ENCODE measurements around the gene KPNA6. TPM values are rescaled to one million over a fixed set of nuclear protein-coding genes. Genes with fewer than 3 reads are reported as not detected.
A peak's percentile ranks its signal among the peaks of the same experiment; 100 is the strongest.

Gene KPNA6
- polyA plus RNA-seq, 3 donors = 11.0 to 26.7 (median 20.2) TPM

DNA sequence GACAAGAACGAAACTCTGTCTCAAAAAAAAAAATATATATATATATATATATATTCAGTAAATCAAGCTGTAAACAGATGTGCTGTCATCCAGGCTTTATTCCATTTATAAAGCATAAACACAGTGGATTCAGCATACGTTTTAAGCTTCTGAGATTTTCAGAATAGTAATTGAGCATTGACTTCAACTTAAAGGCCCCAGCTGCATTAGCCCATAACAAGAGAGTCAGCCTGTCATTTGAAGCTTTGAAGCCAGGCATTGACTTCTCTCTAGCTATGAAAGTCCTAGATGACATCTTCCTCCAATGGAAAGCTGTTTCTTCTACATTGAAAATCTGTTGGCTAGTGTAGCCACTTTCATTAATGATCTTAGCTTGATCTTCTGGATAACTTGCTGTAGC lies 6.6 kb downstream of the KPNA6 start:
- no peak overlapping the region for H3K4me3 ChIP-seq (replicated peaks in 1 of 3; ENCODE audit: low read depth in 2 of 3, low read length in 3 of 3)
- TF ChIP-seq, protein P1, sequence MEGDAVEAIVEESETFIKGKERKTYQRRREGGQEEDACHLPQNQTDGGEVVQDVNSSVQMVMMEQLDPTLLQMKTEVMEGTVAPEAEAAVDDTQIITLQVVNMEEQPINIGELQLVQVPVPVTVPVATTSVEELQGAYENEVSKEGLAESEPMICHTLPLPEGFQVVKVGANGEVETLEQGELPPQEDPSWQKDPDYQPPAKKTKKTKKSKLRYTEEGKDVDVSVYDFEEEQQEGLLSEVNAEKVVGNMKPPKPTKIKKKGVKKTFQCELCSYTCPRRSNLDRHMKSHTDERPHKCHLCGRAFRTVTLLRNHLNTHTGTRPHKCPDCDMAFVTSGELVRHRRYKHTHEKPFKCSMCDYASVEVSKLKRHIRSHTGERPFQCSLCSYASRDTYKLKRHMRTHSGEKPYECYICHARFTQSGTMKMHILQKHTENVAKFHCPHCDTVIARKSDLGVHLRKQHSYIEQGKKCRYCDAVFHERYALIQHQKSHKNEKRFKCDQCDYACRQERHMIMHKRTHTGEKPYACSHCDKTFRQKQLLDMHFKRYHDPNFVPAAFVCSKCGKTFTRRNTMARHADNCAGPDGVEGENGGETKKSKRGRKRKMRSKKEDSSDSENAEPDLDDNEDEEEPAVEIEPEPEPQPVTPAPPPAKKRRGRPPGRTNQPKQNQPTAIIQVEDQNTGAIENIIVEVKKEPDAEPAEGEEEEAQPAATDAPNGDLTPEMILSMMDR (IDR thresholded peaks at IDR 0.05) = no peak
- intact Hi-C loops (cut with micrococcal nuclease) = loop anchor here in 1 of 2 donors (5.0 kb wide), 1 partner anchor 278 kb away; the partner anchor contains the start of gene BSDC1
- peaks cover 16 to 29% of the 10 kb centered on the region in 2 donors for H3K36me3 Mint-ChIP-seq
- H3K27ac Mint-ChIP-seq = peak overlapping the region in 1 of 7 donors; percentile 32
- peaks cover 0 to 2% (median 0%) of the 10 kb centered on the region in 3 donors for H3K27me3 Mint-ChIP-seq (ENCODE audit: low read depth in 3 of 3)
- H2AFZ ChIP-seq (ENCODE audit: insufficient read depth, low read depth, low read length, poor library complexity, severe bottlenecking) = no peak overlapping the region
- no peaks in the 10 kb centered on the region for H3K27me3 ChIP-seq (ENCODE audit: control insufficient read depth in 2 of 2, insufficient read depth in 2 of 2, low read length in 2 of 2)
- no peak overlapping the region for H3K27ac ChIP-seq (ENCODE audit: low read depth in 1 of 2, low read length in 2 of 2)
- H3K4me3 Mint-ChIP-seq = no peak overlapping the region
- H3K4me1 ChIP-seq (ENCODE audit: control insufficient read depth in 1 of 2, insufficient read depth in 2 of 2, low read length in 2 of 2) = peaks cover 5 to 10% of the 10 kb centered on the region in 2 donors
- no CpG with 5 or more reads among the region's 2 CpGs for WGBS (ENCODE audit: insufficient coverage)
- no peaks in the 10 kb centered on the region for H3K9me3 Mint-ChIP-seq
- H3K4me2 ChIP-seq (replicated peaks; ENCODE audit: extremely low read depth, low read length, poor library complexity, severe bottlenecking) = no peak overlapping the region
- H4K20me1 ChIP-seq (ENCODE audit: insufficient read depth, low read length) = peaks cover 97% of the 10 kb centered on the region
- no peaks in the 10 kb centered on the region for H3K9me3 ChIP-seq (replicated peaks in 1 of 2; ENCODE audit: control insufficient read depth in 1 of 2, insufficient read depth in 1 of 2, low read length in 2 of 2)
- no peak overlapping the region for H3K9ac ChIP-seq (ENCODE audit: insufficient read depth, low read length, poor library complexity, severe bottlenecking)
- peaks cover 30% of the 10 kb centered on the region for H3K4me1 Mint-ChIP-seq
- no peak for DNase-seq
- peaks cover 99% of the 10 kb centered on the region for H3K79me2 ChIP-seq (ENCODE audit: insufficient read depth, low read length)
- peaks cover 2 to 12% of the 10 kb centered on the region in 2 donors for H3K36me3 ChIP-seq (replicated peaks in 1 of 2; ENCODE audit: control insufficient read depth in 1 of 2, insufficient read depth in 2 of 2, low read length in 2 of 2)

DNA sequence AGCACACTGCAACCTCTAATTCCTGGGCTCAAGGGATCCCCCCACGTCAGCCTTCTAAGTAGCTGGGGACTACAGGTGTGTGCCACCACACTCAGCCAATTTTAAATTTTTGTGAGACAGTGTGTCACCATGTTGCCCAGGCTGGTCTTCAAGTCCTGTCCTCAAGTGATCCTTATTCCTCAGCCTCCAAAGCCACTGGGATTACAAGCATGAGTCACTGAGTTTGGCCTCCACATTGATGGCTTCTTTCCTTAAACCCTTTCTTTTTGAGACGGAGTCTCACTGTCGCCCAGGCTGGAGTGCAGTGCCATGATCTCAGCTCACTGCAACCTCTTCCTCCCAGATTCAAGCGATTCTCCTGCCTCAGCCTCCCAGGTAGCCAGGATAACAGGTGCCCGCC lies 7.6 kb downstream of the KPNA6 start:
- Histone ChIP-seq H3K4me1 (ENCODE audit: control insufficient read depth in 1 of 2, insufficient read depth in 2 of 2, low read length in 2 of 2) (peaks cover under 1 to 2% of the 10 kb centered on the region in 2 donors), H3K9ac (ENCODE audit: insufficient read depth, low read length, poor library complexity, severe bottlenecking) (no peak overlapping the region), H3K27me3 (ENCODE audit: control insufficient read depth in 2 of 2, insufficient read depth in 2 of 2, low read length in 2 of 2) (no peaks in the 10 kb centered on the region), H3K27ac (ENCODE audit: low read depth in 1 of 2, low read length in 2 of 2) (no peak overlapping the region), H3K4me3 (replicated peaks in 1 of 3; ENCODE audit: low read depth in 2 of 3, low read length in 3 of 3) (no peak overlapping the region), H4K20me1 (ENCODE audit: insufficient read depth, low read length) (peaks cover 95% of the 10 kb centered on the region), H3K36me3 (replicated peaks in 1 of 2; ENCODE audit: control insufficient read depth in 1 of 2, insufficient read depth in 2 of 2, low read length in 2 of 2) (peaks cover 2 to 12% of the 10 kb centered on the region in 2 donors), H3K9me3 (replicated peaks in 1 of 2; ENCODE audit: control insufficient read depth in 1 of 2, insufficient read depth in 1 of 2, low read length in 2 of 2) (no peaks in the 10 kb centered on the region), H3K4me2 (replicated peaks; ENCODE audit: extremely low read depth, low read length, poor library complexity, severe bottlenecking) (no peak overlapping the region), H2AFZ (ENCODE audit: insufficient read depth, low read depth, low read length, poor library complexity, severe bottlenecking) (no peak overlapping the region), H3K79me2 (ENCODE audit: insufficient read depth, low read length) (peaks cover 99% of the 10 kb centered on the region)
- intact Hi-C loops (cut with micrococcal nuclease) = no loop called here
- Mint-ChIP-seq H3K27ac (peak overlapping the region in 3 of 7 donors; percentile 30 to 51 (median 50)), H3K4me3 (no peak overlapping the region), H3K27me3 (ENCODE audit: low read depth in 3 of 3) (peaks cover 0 to 2% (median 0%) of the 10 kb centered on the region in 3 donors), H3K4me1 (peaks cover 20% of the 10 kb centered on the region), H3K9me3 (no peaks in the 10 kb centered on the region), H3K36me3 (peaks cover 14 to 25% of the 10 kb centered on the region in 2 donors)
- TF ChIP-seq, protein P1 (IDR thresholded peaks at IDR 0.05) = no peak
- WGBS (ENCODE audit: insufficient coverage) = 100% methylated on average over 3 of the region's 5 CpGs
- DNase-seq = no peak
